HG02981 (cell line): ENCODE results near the gene ZIC1.

Experiments used
- ATAC-seq: cut with Tn5 transposase; IDR thresholded peaks from one replicate; pipeline ENCODE4 v1.9.1; 2021; ENCODE audit warnings: mild to moderate bottlenecking, moderate library complexity; ENCODE audit not compliant: unreplicated experiment

ZIC1 gene

GRCh38 chr3:147420353-147421183, 11.4 kb downstream of the ZIC1 start:
- ATAC-seq = no peak

- no peak for ATAC-seq
Observed at GRCh38 chr3:147421184-147421912, 12.2 kb downstream of the ZIC1 start.

GRCh38 chr3:147422196-147422595, 13.0 kb downstream of the ZIC1 start:
- no peak for ATAC-seq

GRCh38 chr3:147422601-147423536, 13.7 kb downstream of the ZIC1 start:
- ATAC-seq = no peak

- no peak for ATAC-seq
Observed at GRCh38 chr3:147423537-147423797, 14.3 kb downstream of the ZIC1 start.

- ATAC-seq = no peak
Observed at GRCh38 chr3:147423798-147424580, 14.8 kb downstream of the ZIC1 start.

GRCh38 chr3:147424581-147425387, 15.6 kb downstream of the ZIC1 start:
- no peak for ATAC-seq

GRCh38 chr3:147425388-147425850, 16.3 kb downstream of the ZIC1 start:
- ATAC-seq = no peak

- ATAC-seq = no peak
Observed at GRCh38 chr3:147426931-147427330, 17.8 kb downstream of the ZIC1 start.

GRCh38 chr3:147427746-147428145, 18.6 kb downstream of the ZIC1 start:
- no peak for ATAC-seq

- no peak for ATAC-seq
Observed at GRCh38 chr3:147428326-147428725, 19.2 kb downstream of the ZIC1 start.

GRCh38 chr3:147428754-147429153, 19.6 kb downstream of the ZIC1 start:
- ATAC-seq = no peak

- ATAC-seq = no peak
Observed at GRCh38 chr3:147431751-147432150, 22.6 kb downstream of the ZIC1 start.

- no peak for ATAC-seq
Observed at GRCh38 chr3:147447224-147447623, 38.1 kb downstream of the ZIC1 start.

GRCh38 chr3:147449669-147450068, 40.5 kb downstream of the ZIC1 start:
- no peak for ATAC-seq

GRCh38 chr3:147458995-147459704, 50.0 kb downstream of the ZIC1 start:
- ATAC-seq = no peak

GRCh38 chr3:147462856-147463255, 53.7 kb downstream of the ZIC1 start:
- no peak for ATAC-seq
